Measurements from ENCODE around the gene ATG101. TPM values are rescaled to one million over a fixed set of nuclear protein-coding genes. Genes with fewer than 3 reads are reported as not detected.

ATG101 gene
- total and polyA plus RNA-seq, 7 donors: 25.1 to 154 (median 35.3) TPM

DNA sequence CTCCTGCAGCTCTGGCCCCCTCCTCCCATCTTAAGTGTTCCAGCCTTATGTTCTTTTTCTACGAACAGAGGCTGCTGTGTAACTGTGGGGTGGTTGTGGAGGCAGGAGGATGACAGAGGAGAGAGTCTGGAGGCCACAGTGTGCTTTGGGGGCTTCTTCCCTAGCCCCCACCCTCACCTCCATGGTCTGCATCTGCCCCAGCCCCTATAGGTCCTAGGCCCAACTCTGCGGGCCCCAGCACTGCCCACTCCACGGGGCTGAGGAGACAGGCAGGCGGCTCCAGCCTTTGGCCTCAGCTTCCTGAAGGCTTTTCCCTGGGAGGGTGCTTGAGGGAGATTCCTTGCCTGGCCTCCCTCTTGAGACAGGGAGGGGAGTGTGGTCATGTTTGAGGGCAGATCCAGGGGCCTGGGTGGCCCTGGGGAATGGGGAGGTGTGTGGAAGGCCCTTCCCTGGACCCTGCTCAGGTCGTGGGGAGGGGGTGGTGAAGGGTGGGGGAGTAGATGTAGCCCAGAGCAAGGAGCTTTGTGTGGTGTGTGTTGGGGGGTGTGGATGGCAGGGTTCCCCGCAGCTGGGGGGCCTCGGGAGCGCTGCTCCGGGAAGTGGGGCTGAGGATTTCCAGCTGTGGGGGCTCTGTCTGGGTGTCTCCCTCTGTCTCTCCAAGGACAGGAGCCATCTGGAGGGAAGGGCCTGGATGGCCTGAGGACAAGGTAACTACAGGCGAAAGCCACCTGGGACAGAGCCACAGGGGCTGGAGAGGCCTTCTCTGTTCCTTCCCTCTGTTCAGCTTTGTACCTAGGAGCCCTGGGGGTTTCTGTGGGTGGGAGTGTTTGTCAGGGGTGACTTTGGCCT, 10.8 kb downstream of the ATG101 start:
- ATAC-seq (no peak), DNase-seq (no peak)
- TF ChIP-seq CTCF (IDR thresholded peaks at IDR 0.05): no peak
- 63 to 69% (median 67%) methylated on average over 10 of the region's 10 CpGs for WGBS, 3 donors
- intact Hi-C loops (cut with DNase I): loop anchor here in 1 of 2 donors (5.0 kb wide), 1 partner anchor 78 kb away; no protein-coding TSS in a partner anchor
- Histone ChIP-seq H3K4me3 (no peak overlapping the region), H3K27me3 (ENCODE audit: insufficient read depth in 3 of 3, low read length in 2 of 3) (no peaks in the 10 kb centered on the region), H3K4me1 (peaks cover 30% of the 10 kb centered on the region), H3K9me3 (no peaks in the 10 kb centered on the region), H3K27ac (peak overlapping the region; percentile 26), H3K36me3 (ENCODE audit: insufficient read depth in 1 of 2, low read depth in 1 of 2) (peaks cover 3 to 33% of the 10 kb centered on the region in 2 donors)

GRCh38 chr12:52081263-52081733, 11.5 kb downstream of the ATG101 start:
- intact Hi-C loops (cut with DNase I): loop anchor here in 1 of 2 donors (5.0 kb wide), 1 partner anchor 79 kb away; no protein-coding TSS in a partner anchor
- Histone ChIP-seq H3K4me1 (peaks cover 32% of the 10 kb centered on the region), H3K4me3 (no peak overlapping the region), H3K27me3 (ENCODE audit: insufficient read depth in 3 of 3, low read length in 2 of 3) (no peaks in the 10 kb centered on the region), H3K36me3 (ENCODE audit: insufficient read depth in 1 of 2, low read depth in 1 of 2) (peaks cover 3 to 28% of the 10 kb centered on the region in 2 donors), H3K9me3 (no peaks in the 10 kb centered on the region), H3K27ac (peak overlapping the region; percentile 26)
- peak; percentile 17 to 71 (median 54) for ATAC-seq
- TF ChIP-seq CTCF (IDR thresholded peaks at IDR 0.05): no peak
- 11 to 14% (median 12%) methylated on average over 8 to 9 of the region's 9 CpGs for WGBS, 3 donors
- DNase-seq: peak in 1 of 2 donors; percentile 69

- H3K36me3 ChIP-seq (ENCODE audit: insufficient read depth in 1 of 2, low read depth in 1 of 2): peaks cover 3 to 20% of the 10 kb centered on the region in 2 donors
- no peaks in the 10 kb centered on the region for H3K27me3 ChIP-seq (ENCODE audit: insufficient read depth in 3 of 3, low read length in 2 of 3)
- intact Hi-C loops (cut with DNase I): loop anchor here in 1 of 2 donors (2.0 to 5.0 kb wide), 2 partner anchors 57 to 80 kb away; no protein-coding TSS in a partner anchor
- no peak for TF ChIP-seq CTCF (IDR thresholded peaks at IDR 0.05)
- peaks cover 40% of the 10 kb centered on the region for H3K4me1 ChIP-seq
- DNase-seq (peak; percentile 57 to 70), ATAC-seq (peak; percentile 24 to 39 (median 28))
- no peak overlapping the region for H3K4me3 ChIP-seq
- H3K27ac ChIP-seq: peak overlapping the region; percentile 26
- WGBS, 3 donors: 11 to 14% (median 11%) methylated on average over 13 of the region's 13 CpGs
- H3K9me3 ChIP-seq: no peaks in the 10 kb centered on the region
Observed at GRCh38 chr12:52082026-52082668, 12.4 kb downstream of the ATG101 start.

- peaks cover 45% of the 10 kb centered on the region for H3K4me1 ChIP-seq
- no peak for TF ChIP-seq CTCF (IDR thresholded peaks at IDR 0.05)
- intact Hi-C loops (cut with DNase I): loop anchor here in 1 of 2 donors (2.0 to 5.0 kb wide), 2 partner anchors 58 to 80 kb away; no protein-coding TSS in a partner anchor
- no peak for ATAC-seq
- H3K36me3 ChIP-seq (ENCODE audit: insufficient read depth in 1 of 2, low read depth in 1 of 2): peaks cover 3 to 15% of the 10 kb centered on the region in 2 donors
- peak overlapping the region; percentile 26 for H3K27ac ChIP-seq
- WGBS, 3 donors: 28 to 38% (median 31%) methylated on average over 3 to 4 of the region's 4 CpGs
- no peaks in the 10 kb centered on the region for H3K9me3 ChIP-seq
- H3K27me3 ChIP-seq (ENCODE audit: insufficient read depth in 3 of 3, low read length in 2 of 3): no peaks in the 10 kb centered on the region
- H3K4me3 ChIP-seq: no peak overlapping the region
- no peak for DNase-seq
Observed at GRCh38 chr12:52082669-52082987, 12.8 kb downstream of the ATG101 start.

All from psoas muscle (tissue), 8 donors.